ENCODE measurements around the gene REN. TPM values are rescaled to one million over a fixed set of nuclear protein-coding genes. Genes with fewer than 3 reads are reported as not detected.
A peak's percentile ranks its signal among the peaks of the same experiment; 100 is the strongest.

Gene REN
- total RNA-seq (2014; rRNA removed; shearing (Covaris generic)) (not detected in 2 replicates), polyA plus RNA-seq (2016; fragmentation: Nextera tagmentation; extraction: Ambion mirVana) (not detected in 2 replicates)
- long read RNA-seq, result 0 reads

DNA sequence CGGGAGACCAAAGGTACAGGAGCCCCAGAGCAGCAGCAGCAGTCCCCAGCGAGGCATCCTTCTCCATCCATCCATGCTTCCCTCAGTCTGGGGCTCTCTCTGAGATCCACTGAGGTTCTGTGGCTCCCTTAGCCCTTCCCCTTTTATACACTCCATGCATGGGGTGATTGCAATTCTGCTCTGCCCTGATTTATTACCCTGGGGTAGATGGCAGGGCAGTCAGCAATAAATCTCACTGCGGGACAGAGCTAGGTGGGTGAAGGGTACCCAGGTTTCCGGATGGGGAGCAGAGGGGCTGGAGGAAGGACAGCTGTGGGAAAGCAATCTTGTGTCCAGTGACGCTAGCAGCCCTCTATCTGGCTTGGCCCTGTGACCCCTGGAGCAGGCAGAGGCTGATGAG is at the start of gene REN:
REN (minus strand) TSS at position 119 of the 400 bp plus-strand sequence; CDS start at position 75, 44 bp downstream.
- H2AFZ ChIP-seq, result no peak within 1 kb of the TSS
- no peak for TF ChIP-seq JUNB (IDR thresholded peaks at IDR 0.05; ENCODE audit: unreplicated experiment)
- no peak for TF ChIP-seq REST (IDR thresholded peaks at IDR 0.05; ENCODE audit: unreplicated experiment)
- H3K4me2 ChIP-seq, result no peak within 1 kb of the TSS
- H3F3A ChIP-seq (replicated peaks; ENCODE audit: low read depth), result no peaks in the 10 kb centered on the region
- DNase-seq (ENCODE audit: low spot score), result no peak
- Mint-ChIP-seq H3K27me3 (ENCODE audit: insufficient read depth, low read depth, poor library complexity) (peaks cover 10% of the 10 kb centered on the region), H3K27ac (no peak within 1 kb of the TSS), H3K36me3 (ENCODE audit: low read depth) (peaks cover 5% of the 10 kb centered on the region; the same call in 1 of the 3 replicates), H3K9me3 (peaks cover 34% of the 10 kb centered on the region), H3K4me1 (peaks cover 2% of the 10 kb centered on the region; the same call in 1 of the 3 replicates), H3K4me3 (no peak within 1 kb of the TSS)
- H3K27me3 ChIP-seq (ENCODE audit: insufficient read depth), result no peaks in the 10 kb centered on the region
- H4K20me1 ChIP-seq (replicated peaks; ENCODE audit: insufficient read depth), result no peaks in the 10 kb centered on the region
- no peaks in the 10 kb centered on the region for H3K79me2 ChIP-seq (replicated peaks; ENCODE audit: insufficient read depth)
- H3K9me2 ChIP-seq (ENCODE audit: insufficient read depth), result no peaks in the 10 kb centered on the region
- no peaks in the 10 kb centered on the region for H3K4me1 ChIP-seq (ENCODE audit: insufficient read depth)
- no peak for ATAC-seq
- H3K27ac ChIP-seq (ENCODE audit: low read depth), result no peak within 1 kb of the TSS
- H3K36me3 ChIP-seq (ENCODE audit: insufficient read depth), result 0 out of 2 replicates have a peak, but pooled peaks cover 5% of the 10 kb centered on the region
- no peak within 1 kb of the TSS for H3K4me3 ChIP-seq

GRCh38 chr1:204213668-204214662 is 47.8 kb upstream of the REN start, which contains the start of gene GOLT1A:
Gene GOLT1A (minus strand): TSS chr1:204213988. CDS start chr1:204213906, 82 bp downstream.
- peak within 1 kb of the TSS; percentile 65; the same call in 1 of the 2 replicates for H3K27ac ChIP-seq (ENCODE audit: low read depth)
- peak within 1 kb of the TSS; percentile 59 for H3K4me3 ChIP-seq

More at GRCh38 chr1:204213668-204214662, 47.8 kb upstream of the REN start, which contains the start of gene GOLT1A:
- Histone ChIP-seq H3K36me3 (ENCODE audit: insufficient read depth) (no peaks in the 10 kb centered on the region), H3K27me3 (ENCODE audit: insufficient read depth) (no peaks in the 10 kb centered on the region), H3K4me1 (ENCODE audit: insufficient read depth) (peaks cover 8% of the 10 kb centered on the region; the same call in 1 of the 2 replicates), H3K79me2 (replicated peaks; ENCODE audit: insufficient read depth) (no peaks in the 10 kb centered on the region), H2AFZ (peak within 1 kb of the TSS; percentile 52), H3F3A (replicated peaks; ENCODE audit: low read depth) (no peaks in the 10 kb centered on the region; the same call in 1 of the 2 replicates), H3K9me2 (ENCODE audit: insufficient read depth) (no peaks in the 10 kb centered on the region), H3K4me2 (peak within 1 kb of the TSS; percentile 74), H4K20me1 (replicated peaks; ENCODE audit: insufficient read depth) (no peaks in the 10 kb centered on the region; the same call in 1 of the 2 replicates)
- ATAC-seq (peak; percentile 93), DNase-seq (ENCODE audit: low spot score) (peak; percentile 95)
- H3K27ac Mint-ChIP-seq, result peak within 1 kb of the TSS; percentile 21; the same call in 1 of the 2 replicates
- no peaks in the 10 kb centered on the region for H3K27me3 Mint-ChIP-seq (ENCODE audit: insufficient read depth, low read depth, poor library complexity)
- no peaks in the 10 kb centered on the region for H3K9me3 Mint-ChIP-seq
- no peak for TF ChIP-seq REST (IDR thresholded peaks at IDR 0.05; ENCODE audit: unreplicated experiment)
- TF ChIP-seq ETS1 (IDR thresholded peaks at IDR 0.05), result peak; percentile 49; the same call in 1 of the 2 replicates
- TF ChIP-seq CREB1 (CRISPR knock-in tag; IDR thresholded peaks at IDR 0.05; ENCODE audit: low read depth), result no peak
- no peak for TF ChIP-seq ZNF331 (CRISPR knock-in tag; IDR thresholded peaks at IDR 0.05; ENCODE audit: low read depth)
- no peak for TF ChIP-seq ZNF114 (CRISPR knock-in tag; IDR thresholded peaks at IDR 0.05)
- peak; percentile 65 for TF ChIP-seq POLR2AphosphoS5 (IDR thresholded peaks at IDR 0.05; ENCODE audit: low read depth)
- peak; percentile 83 for TF ChIP-seq CTCF (conservative IDR thresholded peaks at IDR 0.05; ENCODE audit: low read depth in 2 of 2)
- no peak for TF ChIP-seq NANOG (IDR thresholded peaks at IDR 0.05; ENCODE audit: borderline replicate concordance)
- no peak for TF ChIP-seq STAT1 (IDR thresholded peaks at IDR 0.05; ENCODE audit: unreplicated experiment)
- H3K4me3 Mint-ChIP-seq, result peak within 1 kb of the TSS; percentile 75
- H3K4me1 Mint-ChIP-seq, result peaks cover 4% of the 10 kb centered on the region; the same call in 2 of the 3 replicates
- H3K36me3 Mint-ChIP-seq (ENCODE audit: low read depth), result no peaks in the 10 kb centered on the region

Measured in GM23338 (cell line).